Measurements from ENCODE around the gene SPRY1.
A peak's percentile ranks its signal among the peaks of the same experiment; 100 is the strongest.

The SPRY1 gene

DNA sequence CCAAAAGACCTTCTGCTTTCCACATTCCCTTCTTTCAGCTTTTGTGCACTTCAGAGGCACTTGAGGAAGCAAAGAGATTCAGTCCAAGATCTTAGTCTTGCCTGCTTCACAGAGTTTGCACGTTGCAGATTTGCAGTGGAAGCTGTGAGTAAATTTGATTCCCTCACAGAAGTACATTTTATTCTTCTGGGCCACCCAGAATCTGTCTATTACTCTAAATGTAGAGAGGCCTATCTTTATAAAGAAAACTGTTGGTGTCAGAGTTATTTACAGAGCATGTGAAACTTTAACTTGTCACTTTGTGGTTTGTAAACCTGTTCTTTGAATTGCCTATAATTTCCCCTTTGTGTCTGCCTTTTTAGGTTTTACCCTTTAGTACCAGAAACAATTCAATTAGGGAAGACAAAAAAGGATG is 15.5 kb downstream of the SPRY1 start:
- no peak for DNase-seq

DNA sequence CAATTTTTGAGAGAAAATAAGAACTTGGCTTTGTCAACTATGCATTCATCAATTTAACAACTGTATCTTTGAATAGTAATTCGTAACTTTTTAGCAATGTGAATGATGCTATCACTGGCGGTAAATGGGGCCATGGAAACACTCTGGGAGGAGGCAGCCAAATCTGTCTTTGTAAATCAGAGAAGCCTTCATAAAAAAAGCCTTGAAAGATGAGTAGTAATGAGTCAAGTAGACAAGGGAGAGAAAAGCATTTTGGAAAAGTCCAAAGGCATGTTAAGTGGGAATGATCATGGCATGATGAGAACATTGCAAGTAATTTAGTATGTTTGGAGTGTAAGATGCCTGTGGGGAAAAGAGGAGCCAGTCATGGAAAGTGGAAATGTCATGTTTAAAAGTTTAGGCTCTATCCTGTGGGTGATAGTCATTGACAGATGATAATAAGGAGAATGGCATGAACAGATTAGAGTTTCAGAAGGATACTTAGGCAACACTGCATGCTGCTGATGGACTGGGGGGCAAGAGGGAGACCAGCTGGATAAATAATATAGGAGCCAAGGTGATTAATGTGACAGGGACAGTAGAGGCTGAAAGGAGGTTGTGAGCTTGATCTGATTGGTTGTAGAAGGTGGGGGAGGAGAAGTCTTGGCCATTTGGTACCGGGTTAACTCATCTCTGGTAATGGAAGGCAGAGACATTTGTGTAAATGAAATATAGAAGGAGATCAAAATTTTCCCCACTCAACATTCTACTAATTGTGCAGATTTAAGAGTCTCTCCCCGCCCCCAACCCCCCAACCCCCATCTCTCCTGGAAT is 16.3 kb downstream of the SPRY1 start:
- no peak for DNase-seq

DNA sequence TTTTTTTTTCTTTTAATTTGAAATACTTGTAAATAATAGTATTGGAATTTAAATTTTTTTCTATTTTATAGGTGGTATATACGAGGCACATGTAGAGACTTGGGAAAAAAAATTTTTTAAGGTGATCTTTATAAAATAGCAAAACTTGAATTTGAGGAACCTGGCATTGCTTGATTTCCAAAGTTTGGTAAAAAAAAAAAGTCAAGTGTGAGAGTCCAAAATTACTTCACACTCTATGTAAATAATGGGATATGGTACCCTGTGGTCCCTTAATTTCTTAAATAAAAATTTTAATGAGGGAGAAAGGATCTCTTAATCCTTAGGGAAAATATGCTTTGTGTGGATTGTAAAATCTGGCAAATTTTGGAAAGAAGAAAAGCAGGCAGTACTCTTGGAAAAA is 19.0 kb downstream of the SPRY1 start:
- DNase-seq: no peak

DNA sequence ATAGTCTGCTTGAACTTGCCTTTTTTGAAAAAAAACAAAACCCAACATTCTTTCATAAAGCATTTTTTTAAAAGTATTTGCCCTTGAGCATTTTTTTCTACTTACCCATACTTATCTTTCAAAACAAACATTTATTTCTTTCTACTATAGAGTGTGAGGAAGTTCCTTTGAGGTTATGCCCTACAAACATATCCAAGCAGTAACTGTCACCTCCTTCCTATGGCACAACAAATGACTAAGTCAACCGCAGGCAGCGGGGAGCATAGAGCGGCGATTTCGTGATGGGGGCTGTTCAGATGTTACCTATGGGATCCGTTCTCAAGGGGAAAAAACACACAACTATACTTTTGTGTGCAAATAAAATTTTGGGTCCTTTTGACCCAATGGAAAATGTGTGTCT is 19.4 kb downstream of the SPRY1 start:
- DNase-seq: no peak

DNA sequence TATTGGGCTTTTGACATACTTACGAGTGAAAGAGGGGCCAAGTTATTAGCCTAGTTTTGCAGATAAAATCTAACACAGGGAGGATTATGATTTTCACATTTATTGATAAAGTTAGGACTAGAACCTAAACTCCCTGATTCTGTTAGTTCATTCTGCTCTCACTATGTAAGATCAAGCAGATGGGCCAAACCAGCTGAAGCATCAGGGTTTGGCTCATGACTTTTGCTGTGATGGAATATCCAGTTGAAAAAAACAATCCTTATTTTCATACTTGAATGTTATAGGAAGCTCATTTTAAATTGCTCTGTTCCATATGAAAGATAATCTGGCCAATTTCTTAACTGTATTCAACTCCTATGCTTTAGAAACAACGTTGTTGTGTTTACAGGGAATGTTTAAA is 21.2 kb downstream of the SPRY1 start:
- DNase-seq: no peak

GRCh38 chr4:123418351-123418931 is 21.8 kb downstream of the SPRY1 start:
- DNase-seq: no peak

DNA sequence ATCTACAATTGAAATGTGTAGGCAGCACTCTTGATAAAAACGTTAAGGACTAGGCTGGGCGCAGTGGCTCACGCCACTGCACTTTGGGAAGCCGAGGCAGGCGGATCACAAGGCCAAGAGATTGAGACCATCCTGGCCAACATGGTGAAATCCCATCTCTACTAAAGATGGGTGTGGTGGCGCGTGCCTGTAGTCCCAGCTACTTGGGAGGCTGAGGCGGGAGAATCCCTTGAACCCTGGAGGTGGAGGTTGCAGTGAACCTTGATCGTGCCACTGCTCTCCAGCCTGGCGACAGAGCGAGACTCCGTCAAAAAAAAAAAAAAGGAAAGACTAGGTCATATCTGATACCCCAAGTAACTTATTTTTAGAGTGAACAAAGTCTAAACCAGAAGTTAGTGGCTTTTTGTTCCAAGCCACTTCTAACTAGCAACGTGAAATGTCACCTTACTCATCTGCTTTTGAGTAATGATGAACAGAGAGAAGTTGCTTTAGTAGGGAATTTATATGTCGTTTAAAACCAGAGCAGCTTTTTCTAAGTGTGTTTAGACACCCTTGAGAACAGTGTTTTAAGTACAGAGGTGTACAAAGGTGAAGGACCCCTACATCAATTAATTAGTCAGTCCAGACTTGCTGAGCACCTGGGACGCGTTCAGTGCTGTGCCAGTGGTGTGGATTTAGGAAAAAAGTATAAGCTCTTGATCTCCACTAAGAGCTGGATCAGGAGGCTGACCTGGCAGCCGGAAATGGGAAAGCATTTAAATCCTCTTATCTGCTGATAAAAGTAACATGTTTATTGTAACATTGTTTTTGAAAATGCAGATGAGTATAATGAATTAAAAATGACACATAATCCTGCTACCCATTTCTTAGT is 23.5 kb downstream of the SPRY1 start:
- DNase-seq: no peak

GRCh38 chr4:123421227-123421936 is 24.8 kb downstream of the SPRY1 start:
- DNase-seq: no peak

GRCh38 chr4:123421937-123422781 is 25.6 kb downstream of the SPRY1 start:
- DNase-seq: no peak

DNA sequence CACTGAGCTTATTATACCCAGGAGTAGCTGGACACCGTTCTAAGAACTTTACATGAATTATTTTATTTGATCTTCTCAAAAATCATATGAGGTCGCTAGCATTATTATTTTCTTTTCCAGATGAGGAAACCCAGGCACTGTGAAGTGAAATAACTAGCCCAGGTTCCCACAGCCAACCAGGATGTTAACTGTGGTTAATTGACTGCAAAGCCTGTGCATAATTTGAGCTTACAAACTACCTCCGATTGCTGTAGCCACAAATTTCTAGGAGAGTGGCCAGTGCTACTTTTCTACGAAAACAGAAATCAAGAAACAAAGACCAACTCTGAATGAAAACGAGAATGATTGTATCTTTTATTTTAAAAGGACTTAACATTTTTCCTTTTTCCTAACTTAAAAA is 27.2 kb downstream of the SPRY1 start:
- no peak for DNase-seq

GRCh38 chr4:123427951-123428350 is 31.4 kb downstream of the SPRY1 start:
- no peak for DNase-seq

GRCh38 chr4:123430031-123430430 is 33.4 kb downstream of the SPRY1 start:
- peak in 1 of 2 donors; percentile 24 for DNase-seq

DNA sequence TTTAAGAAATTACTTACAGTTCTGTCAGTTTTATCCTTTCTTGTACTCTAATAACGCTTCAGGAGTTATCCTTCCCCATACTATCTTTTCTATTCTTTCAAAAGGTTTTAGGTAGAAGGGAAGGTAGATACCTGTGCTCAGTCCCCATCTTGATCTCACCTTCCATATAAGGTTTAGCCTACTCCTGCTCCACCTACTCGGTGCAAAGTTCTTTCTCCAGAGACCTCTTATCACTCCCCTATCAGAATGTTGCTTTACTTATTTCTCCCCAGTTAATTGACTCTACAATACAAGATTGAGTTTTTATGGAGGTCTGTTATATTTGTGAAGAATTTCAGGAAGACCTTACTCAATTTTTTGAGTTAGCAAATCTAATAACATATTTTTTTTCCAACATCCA is 33.9 kb downstream of the SPRY1 start:
- DNase-seq: no peak

GRCh38 chr4:123433573-123433972 is 37.0 kb downstream of the SPRY1 start:
- no peak for DNase-seq

DNA sequence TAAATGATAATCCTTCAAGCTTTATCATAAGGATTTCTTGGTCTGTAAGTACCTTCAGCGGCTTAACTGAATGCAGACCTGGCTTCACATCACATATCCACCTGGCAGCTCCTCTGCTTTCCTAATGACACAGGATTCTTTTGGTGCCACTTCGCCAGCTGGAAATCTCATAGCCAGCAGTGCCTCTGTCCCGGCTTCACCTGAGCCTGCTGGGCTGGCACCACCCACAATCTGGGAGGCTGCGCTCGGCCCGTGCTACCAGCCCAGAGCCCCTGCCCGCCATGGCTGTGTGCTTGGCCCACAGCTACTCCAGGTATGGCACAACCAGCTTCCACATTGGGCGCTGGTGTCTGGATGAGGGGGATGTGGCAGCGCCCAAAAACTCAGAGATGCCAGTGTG is 37.4 kb downstream of the SPRY1 start:
- DNase-seq: no peak

DNA sequence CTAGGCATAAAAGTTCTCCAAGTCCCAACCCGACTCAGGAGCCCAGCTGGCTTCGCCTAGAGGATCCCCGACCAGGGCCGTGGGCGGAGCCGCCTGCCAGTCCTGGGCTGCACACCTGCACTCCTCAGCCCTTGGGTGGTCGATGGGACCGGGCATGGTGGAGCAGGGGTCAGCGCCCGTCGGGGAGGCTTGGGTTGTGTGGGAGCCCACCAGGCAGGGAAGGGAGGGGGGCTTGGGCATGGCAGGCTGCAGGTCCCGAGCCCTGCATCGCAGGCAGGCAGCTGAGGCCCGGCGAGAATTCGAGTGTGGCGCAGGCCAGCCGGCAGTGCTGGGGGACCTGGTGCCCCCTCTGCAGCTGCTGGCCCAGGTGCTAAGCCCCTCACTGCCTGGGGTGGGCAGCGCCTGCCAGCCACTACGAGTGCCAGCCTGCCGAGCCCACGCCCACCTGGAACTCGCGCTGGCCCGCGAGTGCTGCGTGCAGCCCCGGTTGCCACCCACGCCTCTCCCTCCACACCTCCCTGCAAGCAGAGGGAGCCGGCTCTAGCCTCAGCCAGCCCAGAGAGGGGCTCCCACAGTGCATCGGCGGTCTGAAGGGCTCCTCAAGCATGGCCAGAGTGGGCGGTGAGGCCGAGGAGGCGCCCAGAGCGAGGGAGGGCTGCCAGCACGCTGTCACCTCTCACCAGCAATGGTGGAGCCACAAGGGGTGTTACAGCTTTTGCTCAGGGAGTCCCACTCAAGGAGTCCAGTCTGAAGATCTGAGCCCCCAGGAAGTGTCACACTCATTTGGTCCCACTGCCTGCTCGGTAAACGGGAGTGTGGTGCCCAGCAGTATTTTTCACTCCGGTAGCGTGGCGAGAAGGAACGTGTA is 38.9 kb downstream of the SPRY1 start:
- DNase-seq: no peak

- no peak for DNase-seq
These were observed 41.4 kb downstream of the SPRY1 start for GRCh38 chr4:123438031-123438430.

DNA sequence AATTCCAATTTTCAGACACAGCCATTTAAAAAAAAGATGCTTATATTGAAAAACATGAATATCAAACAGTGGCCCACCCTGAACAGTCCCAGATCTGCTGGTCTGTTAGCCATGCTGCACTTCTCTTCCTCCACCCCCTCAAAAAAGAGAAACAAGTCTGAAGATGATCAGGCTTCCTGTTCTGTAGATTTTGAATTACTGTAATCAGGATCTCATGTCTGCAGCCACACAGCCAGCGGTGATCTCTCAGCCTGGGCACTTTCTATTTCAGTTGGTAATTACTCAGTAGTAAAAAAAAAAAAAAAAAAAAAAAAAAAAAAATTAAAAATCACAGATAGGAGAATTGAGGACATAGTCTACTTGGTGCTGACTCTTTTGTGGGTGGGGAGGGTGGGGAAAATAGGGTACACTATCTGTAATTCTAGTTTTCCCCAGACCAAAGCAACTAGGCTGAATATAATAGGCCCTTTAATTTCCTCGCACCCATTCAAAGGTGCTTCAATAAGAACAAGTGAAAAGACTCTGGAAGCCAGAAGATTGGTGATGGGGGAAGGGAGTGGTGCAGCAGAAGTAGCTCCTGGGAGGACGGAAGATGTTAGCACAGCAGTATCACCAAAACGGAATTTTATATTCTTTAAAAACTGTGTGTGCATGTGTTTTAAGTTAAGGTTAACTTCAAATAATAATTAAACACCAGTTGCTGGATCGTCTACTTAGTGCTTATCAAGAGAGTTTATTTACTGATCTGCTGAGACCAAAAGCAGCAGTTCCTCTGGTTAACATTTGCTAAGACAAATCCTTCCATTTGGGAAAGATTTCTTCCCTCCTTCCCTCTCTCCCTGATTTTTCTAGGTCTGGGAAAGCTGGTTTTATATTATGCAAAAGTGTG is 47.0 kb downstream of the SPRY1 start:
- DNase-seq: peak in 1 of 2 donors; percentile 19

DNA sequence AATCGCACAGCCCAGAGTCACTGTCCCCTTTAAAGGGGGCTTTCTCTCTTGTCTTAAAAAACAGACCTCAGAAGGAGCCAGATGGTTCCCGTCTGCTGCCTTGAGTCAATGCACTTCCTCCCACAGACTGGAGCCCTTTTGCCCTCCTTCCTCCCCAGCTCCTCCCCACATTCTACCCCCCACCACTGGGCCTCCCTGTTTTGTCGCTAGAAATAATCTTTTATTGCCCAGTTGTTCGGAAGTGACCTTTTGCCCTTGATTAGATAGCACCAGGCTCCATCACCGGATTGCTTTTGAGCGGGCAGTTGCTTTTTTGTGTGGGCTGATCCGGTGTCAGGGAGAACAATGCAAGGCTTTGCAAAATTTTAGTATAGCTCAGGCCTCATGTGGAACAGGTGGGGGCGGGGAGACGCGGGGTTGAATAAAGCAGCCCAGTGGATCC is 47.7 kb downstream of the SPRY1 start:
- peak in 1 of 2 donors; percentile 32 for DNase-seq
